GM23338 (cell line): Measurements from ENCODE around the gene MEGF6. TPM values are rescaled to one million over a fixed set of nuclear protein-coding genes. Genes with fewer than 3 reads are reported as not detected.

ENCODE experiments used
- ATAC-seq: fragments of 200-7000 bp; cut with Tn5 transposase; 3 replicates; pipeline ENCODE4 v1.9.1; 2020
- DNase-seq: peaks from one replicate; pipeline ENCODE4 v3.0.0-alpha.2; 2015; ENCODE audit warnings: low spot score
- H2AFZ ChIP-seq: fragments of 200-600 bp; sonication (generic); 2 replicates; pipeline ENCODE4 v1.8.0; 2016; ENCODE audit warnings: antibody characterized with exemption, mild to moderate bottlenecking, moderate library complexity
- H3F3A ChIP-seq: fragments of 200-600 bp; sonication (generic); replicated peaks from 2 replicates; pipeline ENCODE4 v1.8.0; 2017; ENCODE audit warnings: antibody characterized with exemption, mixed run types, low read depth
- H3K27ac ChIP-seq: fragments of 200-600 bp; sonication (generic); 2 replicates; pipeline ENCODE4 v1.6.1; 2016; ENCODE audit warnings: low read depth
- H3K27me3 ChIP-seq: fragments of 200-600 bp; sonication (generic); 2 replicates; pipeline ENCODE4 v1.8.0; 2016; ENCODE audit warnings: mild to moderate bottlenecking, mixed run types, moderate library complexity; ENCODE audit not compliant: insufficient read depth
- H3K36me3 ChIP-seq: fragments of 200-600 bp; sonication (generic); 2 replicates; pipeline ENCODE4 v1.8.0; 2016; ENCODE audit warnings: mild to moderate bottlenecking; ENCODE audit not compliant: insufficient read depth
- H3K4me1 ChIP-seq: fragments of 200-600 bp; sonication (generic); 2 replicates; pipeline ENCODE4 v1.8.0; 2016; ENCODE audit warnings: mild to moderate bottlenecking, moderate library complexity; ENCODE audit not compliant: insufficient read depth
- H3K4me2 ChIP-seq: fragments of 200-600 bp; sonication (generic); 2 replicates; pipeline ENCODE4 v1.7.1; 2017; ENCODE audit warnings: mixed run types
- H3K4me3 ChIP-seq: fragments of 200-600 bp; sonication (generic); 2 replicates; pipeline ENCODE4 v1.6.1; 2016; ENCODE audit warnings: mixed run types
- H3K79me2 ChIP-seq: fragments of 200-600 bp; sonication (generic); replicated peaks from 2 replicates; pipeline ENCODE4 v1.8.0; 2017; ENCODE audit warnings: mild to moderate bottlenecking; ENCODE audit not compliant: insufficient read depth
- H3K9me2 ChIP-seq: fragments of 200-600 bp; sonication (generic); 2 replicates; pipeline ENCODE4 v1.8.0; 2017; ENCODE audit not compliant: insufficient read depth
- H4K20me1 ChIP-seq: fragments of 200-600 bp; sonication (generic); replicated peaks from 2 replicates; pipeline ENCODE4 v1.8.0; 2017; ENCODE audit warnings: mild to moderate bottlenecking; ENCODE audit not compliant: insufficient read depth
- H3K27ac Mint-ChIP-seq: 2 replicates; pipeline ENCODE4 v1.8.0; 2020; ENCODE audit warnings: inconsistent platforms, mild to moderate bottlenecking, moderate library complexity, mixed read lengths
- H3K27me3 Mint-ChIP-seq: 3 replicates; pipeline ENCODE4 v1.8.0; 2022; ENCODE audit warnings: low read depth, mild to moderate bottlenecking, moderate library complexity, mixed read lengths, inconsistent platforms; ENCODE audit not compliant: insufficient read depth, poor library complexity
- H3K36me3 Mint-ChIP-seq: 3 replicates; pipeline ENCODE4 v1.8.0; 2021; ENCODE audit warnings: low read depth, mild to moderate bottlenecking, inconsistent platforms, moderate library complexity, mixed read lengths
- H3K4me1 Mint-ChIP-seq: 3 replicates; pipeline ENCODE4 v1.8.0; 2020; ENCODE audit warnings: mild to moderate bottlenecking, inconsistent platforms, mixed read lengths
- H3K4me3 Mint-ChIP-seq: 3 replicates; pipeline ENCODE4 v1.8.0; 2021; ENCODE audit warnings: moderate library complexity, mild to moderate bottlenecking, inconsistent platforms, mixed read lengths
- H3K9me3 Mint-ChIP-seq: 3 replicates; pipeline ENCODE4 v1.8.0; 2020; ENCODE audit warnings: moderate library complexity, mild to moderate bottlenecking, inconsistent platforms, mixed read lengths
- CREB1 ChIP-seq: fragments of 250-450 bp; sonication (Bioruptor Pico); IDR thresholded peaks from 2 replicates; pipeline ENCODE4 v1.5.0; 2020; ENCODE audit warnings: low read depth, mild to moderate bottlenecking, moderate library complexity
- EZH2 ChIP-seq: fragments of 200-600 bp; sonication (generic); IDR thresholded peaks from one replicate; pipeline ENCODE4 v1.8.0; 2017; ENCODE audit warnings: antibody characterized with exemption, mild to moderate bottlenecking, low read depth; ENCODE audit not compliant: unreplicated experiment
- NANOG ChIP-seq: IDR thresholded peaks from 2 replicates; pipeline ENCODE4 v1.6.1; 2016; ENCODE audit warnings: antibody characterized with exemption, borderline replicate concordance
- STAT1 ChIP-seq: IDR thresholded peaks from one replicate; pipeline ENCODE4 v1.6.1; 2016; ENCODE audit warnings: antibody characterized with exemption; ENCODE audit not compliant: unreplicated experiment
- ZNF114 ChIP-seq: fragments of 250-450 bp; sonication (Bioruptor Pico); IDR thresholded peaks from 2 replicates; pipeline ENCODE4 v1.5.0; 2020; ENCODE audit warnings: mild to moderate bottlenecking, moderate library complexity
- ZNF331 ChIP-seq: fragments of 250-450 bp; sonication (Bioruptor Pico); IDR thresholded peaks from 2 replicates; pipeline ENCODE4 v1.5.0; 2020; ENCODE audit warnings: low read depth, mild to moderate bottlenecking, moderate library complexity
- ZNF462 ChIP-seq: fragments of 250-450 bp; sonication (Bioruptor Pico); IDR thresholded peaks from 2 replicates; pipeline ENCODE4 v1.5.0; 2020; ENCODE audit warnings: mild to moderate bottlenecking, moderate library complexity
- polyA plus RNA-seq: library from polyadenylated mRNA; unstranded; fragments of >200 nt; fragmentation: Nextera tagmentation; extraction: Ambion mirVana; gene quantifications from 2 replicates; pipeline ENCODE4 v1.2.1, GENCODE V29; 2016
- total RNA-seq: library from RNA; depleted of rRNA; stranded (reverse); fragments of >200 nt; shearing (Covaris generic); gene quantifications from 2 replicates; pipeline ENCODE4 v1.2.3, GENCODE V29; 2014
- TF ChIP-seq, protein P1 (sequence below): IDR thresholded peaks from one replicate; pipeline ENCODE4 v1.6.1; 2018; ENCODE audit warnings: antibody characterized with exemption; ENCODE audit not compliant: unreplicated experiment

MEGF6 gene
- total and polyA plus RNA-seq, 2 experiments from 2014 or later = 4.0 to 21.4 TPM

DNA sequence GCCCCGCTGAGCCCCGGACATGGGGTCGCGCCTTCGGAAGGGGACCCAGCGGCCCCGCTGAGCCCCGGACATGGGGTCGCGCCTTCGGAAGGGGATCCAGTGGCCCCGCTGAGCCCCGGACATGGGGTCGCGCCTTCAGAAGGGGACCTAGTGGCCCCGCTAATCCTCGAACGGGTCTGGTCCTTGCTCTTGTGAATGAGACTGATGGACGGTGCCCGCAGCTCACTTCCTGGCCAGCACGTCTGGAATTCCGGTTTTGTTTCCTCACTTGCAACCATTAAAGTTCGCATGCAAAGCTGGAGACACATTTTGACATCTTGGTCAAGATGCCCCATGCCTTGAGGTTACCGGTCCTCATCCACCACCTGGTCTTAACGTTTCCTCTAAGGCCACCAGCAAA lies 33.0 kb upstream of the MEGF6 start (continued):
- TF ChIP-seq, protein P1, sequence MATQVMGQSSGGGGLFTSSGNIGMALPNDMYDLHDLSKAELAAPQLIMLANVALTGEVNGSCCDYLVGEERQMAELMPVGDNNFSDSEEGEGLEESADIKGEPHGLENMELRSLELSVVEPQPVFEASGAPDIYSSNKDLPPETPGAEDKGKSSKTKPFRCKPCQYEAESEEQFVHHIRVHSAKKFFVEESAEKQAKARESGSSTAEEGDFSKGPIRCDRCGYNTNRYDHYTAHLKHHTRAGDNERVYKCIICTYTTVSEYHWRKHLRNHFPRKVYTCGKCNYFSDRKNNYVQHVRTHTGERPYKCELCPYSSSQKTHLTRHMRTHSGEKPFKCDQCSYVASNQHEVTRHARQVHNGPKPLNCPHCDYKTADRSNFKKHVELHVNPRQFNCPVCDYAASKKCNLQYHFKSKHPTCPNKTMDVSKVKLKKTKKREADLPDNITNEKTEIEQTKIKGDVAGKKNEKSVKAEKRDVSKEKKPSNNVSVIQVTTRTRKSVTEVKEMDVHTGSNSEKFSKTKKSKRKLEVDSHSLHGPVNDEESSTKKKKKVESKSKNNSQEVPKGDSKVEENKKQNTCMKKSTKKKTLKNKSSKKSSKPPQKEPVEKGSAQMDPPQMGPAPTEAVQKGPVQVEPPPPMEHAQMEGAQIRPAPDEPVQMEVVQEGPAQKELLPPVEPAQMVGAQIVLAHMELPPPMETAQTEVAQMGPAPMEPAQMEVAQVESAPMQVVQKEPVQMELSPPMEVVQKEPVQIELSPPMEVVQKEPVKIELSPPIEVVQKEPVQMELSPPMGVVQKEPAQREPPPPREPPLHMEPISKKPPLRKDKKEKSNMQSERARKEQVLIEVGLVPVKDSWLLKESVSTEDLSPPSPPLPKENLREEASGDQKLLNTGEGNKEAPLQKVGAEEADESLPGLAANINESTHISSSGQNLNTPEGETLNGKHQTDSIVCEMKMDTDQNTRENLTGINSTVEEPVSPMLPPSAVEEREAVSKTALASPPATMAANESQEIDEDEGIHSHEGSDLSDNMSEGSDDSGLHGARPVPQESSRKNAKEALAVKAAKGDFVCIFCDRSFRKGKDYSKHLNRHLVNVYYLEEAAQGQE = no peak
- TF ChIP-seq CREB1 (no peak), ZNF462 (CRISPR knock-in tag) (no peak), STAT1 (no peak)

GRCh38 chr1:3642919-3643675 lies 31.8 kb upstream of the MEGF6 start:
- DNase-seq = no peak
- no peak overlapping the region for H3K4me2 ChIP-seq
- Mint-ChIP-seq H3K4me3 (no peak overlapping the region), H3K4me1 (no peaks in the 10 kb centered on the region), H3K27ac (no peak overlapping the region), H3K9me3 (no peaks in the 10 kb centered on the region), H3K36me3 (peaks cover 16% of the 10 kb centered on the region), H3K27me3 (peaks cover 4% of the 10 kb centered on the region)
- 0 out of 2 replicates have a peak, but pooled peaks cover 17% of the 10 kb centered on the region for H3K36me3 ChIP-seq
- ATAC-seq = no peak
- H2AFZ ChIP-seq = no peak overlapping the region
- H4K20me1 ChIP-seq = peaks cover 8% of the 10 kb centered on the region
- H3K27ac ChIP-seq = no peak overlapping the region
- no peaks in the 10 kb centered on the region for H3K9me2 ChIP-seq
- no peaks in the 10 kb centered on the region; the same call in 1 of the 2 replicates for H3F3A ChIP-seq
- H3K4me1 ChIP-seq = no peaks in the 10 kb centered on the region
- no peaks in the 10 kb centered on the region for H3K27me3 ChIP-seq
- no peak overlapping the region for H3K4me3 ChIP-seq
- H3K79me2 ChIP-seq = peaks cover 13% of the 10 kb centered on the region
- no peak for TF ChIP-seq EZH2
- TF ChIP-seq ZNF331 (CRISPR knock-in tag) = no peak
- TF ChIP-seq, protein P1 = no peak
- no peak for TF ChIP-seq NANOG
- no peak for TF ChIP-seq ZNF114 (CRISPR knock-in tag)
